Coronary artery (tissue), 2 donors: ENCODE measurements around the gene CARS1.

Source experiments
- DNase-seq: peaks from one replicate; pipeline ENCODE4 v3.0.0-alpha.2; 2017; ENCODE audit warnings: low spot score
- H3K27ac ChIP-seq, 2 donors: fragments of 200-600 bp; sonication (generic); one replicate each; pipeline ENCODE4 v1.5.1; 2016 to 2019
- H3K4me3 ChIP-seq: fragments of 200-600 bp; sonication (generic); 2 replicates; pipeline ENCODE4 v1.5.1; 2016; ENCODE audit warnings: mild to moderate bottlenecking, moderate library complexity
- CTCF ChIP-seq: fragments of 200-600 bp; sonication (generic); IDR thresholded peaks from one replicate; pipeline ENCODE4 v1.5.1; 2019; ENCODE audit warnings: antibody characterized with exemption

Gene CARS1

DNA sequence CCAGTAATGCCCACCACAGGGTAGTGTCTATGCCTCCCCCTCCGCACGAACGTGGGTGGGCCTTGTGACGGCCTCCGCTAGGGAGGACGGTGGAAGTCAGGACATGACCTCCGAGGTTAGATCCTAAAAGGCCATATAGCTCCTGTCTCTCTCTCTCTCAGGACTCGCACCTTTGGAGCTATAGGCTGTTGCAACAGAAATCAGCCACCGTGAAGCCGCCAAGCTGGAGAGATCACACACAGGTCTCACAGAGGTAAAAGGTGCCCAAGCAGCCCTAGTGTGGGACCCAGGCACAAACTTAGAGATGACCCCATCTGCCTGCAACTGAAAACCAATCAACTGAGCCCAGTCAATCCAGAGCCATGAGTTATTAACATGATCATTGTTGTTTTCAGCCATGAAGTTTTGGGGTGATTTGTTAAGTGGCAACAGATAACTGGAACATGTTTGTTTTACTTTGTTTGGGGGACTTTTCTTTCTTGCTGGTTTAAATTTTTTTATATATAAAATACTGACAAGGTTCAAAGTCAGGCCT lies 57.7 kb downstream of the CARS1 start:
- H3K27ac ChIP-seq = no peak overlapping the region
- H3K4me3 ChIP-seq = no peak overlapping the region
- peak; percentile 41 for DNase-seq
- TF ChIP-seq CTCF = no peak

DNA sequence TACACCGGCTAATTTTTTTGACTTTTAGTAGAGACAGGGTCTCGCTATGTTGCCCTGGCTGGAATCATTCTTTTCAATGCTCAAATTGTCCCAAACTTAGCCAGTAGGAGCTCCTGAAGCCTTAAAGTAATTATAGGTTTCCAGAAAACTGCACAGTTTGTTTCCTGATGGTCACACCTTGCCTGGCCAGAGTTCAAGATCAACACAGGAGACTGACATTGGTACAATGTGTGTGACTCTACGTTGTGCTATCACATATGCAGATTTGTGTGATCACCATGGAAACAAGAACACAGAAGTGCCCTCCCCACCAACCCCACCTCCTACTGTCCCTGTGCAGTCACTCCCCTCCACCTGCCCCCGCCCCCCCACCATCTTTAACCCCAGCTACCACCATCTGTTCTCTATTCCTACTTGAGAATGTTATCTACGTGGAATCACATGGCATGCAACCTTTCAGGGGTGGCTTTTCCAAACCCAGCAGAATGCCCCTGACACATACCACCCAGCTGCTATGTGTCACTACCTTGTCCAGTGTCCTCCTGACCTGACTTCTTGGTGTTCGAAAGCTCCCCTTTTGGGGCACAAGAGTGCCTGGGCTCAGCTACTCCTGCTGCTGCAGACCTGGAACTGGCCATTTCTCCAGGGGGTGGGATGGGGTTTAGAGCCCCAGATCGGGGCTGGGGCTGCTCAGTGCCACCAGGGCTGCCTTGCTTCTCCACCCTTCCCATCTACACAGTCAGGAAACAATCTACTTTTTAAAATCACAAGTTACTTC lies 59.0 kb downstream of the CARS1 start:
- TF ChIP-seq CTCF = no peak
- peak; percentile 54 for DNase-seq
- no peak overlapping the region for H3K4me3 ChIP-seq
- H3K27ac ChIP-seq = no peak overlapping the region

GRCh38 chr11:2997406-2997805 lies 59.8 kb downstream of the CARS1 start:
- DNase-seq = peak; percentile 22
- H3K27ac ChIP-seq = no peak overlapping the region
- TF ChIP-seq CTCF = no peak
- no peak overlapping the region for H3K4me3 ChIP-seq

DNA sequence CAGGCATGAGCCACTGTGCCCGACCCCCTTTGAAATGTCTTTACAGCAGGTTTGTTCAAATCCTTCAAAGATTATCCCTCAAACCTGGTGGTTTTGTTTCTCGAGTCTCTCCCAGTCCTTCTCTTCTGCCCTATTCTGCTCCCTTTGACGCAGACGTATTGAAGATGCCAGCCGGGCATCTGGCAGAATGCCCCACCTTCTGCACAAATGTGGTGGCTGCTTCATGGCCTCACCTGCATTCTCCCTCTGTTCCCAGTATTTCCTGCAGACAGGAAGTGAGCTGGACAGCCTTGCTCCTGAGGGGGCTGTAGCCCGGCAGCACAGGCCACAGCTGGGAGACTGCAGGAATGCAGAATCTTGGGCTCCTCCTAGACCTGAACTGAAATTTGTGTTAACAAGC lies 60.2 kb downstream of the CARS1 start:
- peak; percentile 47 for DNase-seq
- TF ChIP-seq CTCF = no peak
- no peak overlapping the region for H3K27ac ChIP-seq

DNA sequence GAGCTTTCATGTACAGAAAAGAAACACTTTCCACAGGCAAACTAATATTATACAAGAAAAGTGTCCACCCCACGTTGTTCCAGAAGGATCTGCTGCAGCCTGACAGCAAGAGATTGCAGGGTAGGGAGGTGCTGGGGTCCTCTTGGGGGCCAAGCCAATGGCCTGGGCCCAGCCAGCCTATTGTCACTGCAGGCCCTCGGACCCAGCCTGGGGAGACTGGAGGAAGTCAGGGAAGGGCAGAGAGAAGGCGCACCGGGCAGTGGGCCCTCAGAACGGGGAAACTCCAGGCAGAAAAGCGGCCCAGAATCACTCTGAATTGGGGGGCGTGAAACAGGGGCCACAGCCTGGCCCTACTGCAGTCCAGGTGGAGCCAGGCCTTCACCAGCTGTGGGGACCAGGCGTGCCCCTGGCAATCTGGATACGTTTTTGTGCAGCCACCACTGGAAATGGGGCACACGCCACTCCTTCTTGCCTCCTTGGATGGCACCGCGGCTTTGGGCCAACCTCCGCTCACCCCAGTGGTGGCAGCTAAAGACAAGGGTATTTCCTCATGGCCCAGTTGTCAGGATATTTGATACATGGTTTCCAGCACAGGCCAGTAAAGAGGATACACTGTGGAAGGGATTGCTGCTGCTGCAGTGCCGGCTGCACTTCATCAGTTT lies 61.2 kb downstream of the CARS1 start:
- Histone ChIP-seq H3K27ac (no peak overlapping the region), H3K4me3 (no peak overlapping the region)
- DNase-seq = peak; percentile 36
- no peak for TF ChIP-seq CTCF

More for the DNA sequence above, 60.2 kb downstream of the CARS1 start:
- no peak overlapping the region for H3K4me3 ChIP-seq

DNA sequence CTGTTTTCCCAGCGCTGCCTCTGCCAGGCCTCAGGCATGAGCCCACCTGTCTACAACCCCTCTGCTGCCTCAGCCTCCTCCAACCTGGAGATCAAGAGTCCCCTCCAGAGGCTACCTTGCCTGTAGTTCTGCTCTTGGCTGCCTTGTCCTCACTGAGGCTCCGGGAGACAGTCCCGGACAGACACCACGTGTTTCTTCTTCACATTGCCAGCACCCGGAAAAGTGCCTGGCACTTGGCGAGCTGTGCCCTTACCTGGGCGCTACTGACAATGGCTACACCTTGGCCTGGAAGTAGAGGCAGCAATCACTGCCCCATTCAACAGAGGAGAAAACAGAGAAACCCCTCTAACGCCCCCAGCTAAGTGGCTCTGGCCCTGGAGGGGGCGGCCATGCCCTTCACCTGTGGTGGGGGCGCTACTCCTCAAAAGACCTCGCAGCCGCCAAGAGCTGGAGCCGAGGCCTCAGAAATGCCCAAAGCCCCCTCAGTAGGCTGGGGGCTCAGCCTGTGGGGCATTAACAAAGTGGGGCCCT lies 62.1 kb downstream of the CARS1 start:
- no peak for TF ChIP-seq CTCF
- H3K4me3 ChIP-seq = no peak overlapping the region
- DNase-seq = peak; percentile 70
- H3K27ac ChIP-seq = no peak overlapping the region
